ENCODE measurements around the gene CBLC. TPM values are rescaled to one million over a fixed set of nuclear protein-coding genes. Genes with fewer than 3 reads are reported as not detected.

CBLC gene
- total RNA-seq, 1 experiment from 2014 or later, result 25.4 TPM

GRCh38 chr19:44803442-44804428 lies 26.0 kb downstream of the CBLC start:
- ATAC-seq (no peak), DNase-seq (no peak)
- BruUV-seq (replicated peaks), result no TSS peak
- no peaks in the 10 kb centered on the region for H3K79me2 ChIP-seq (ENCODE audit: low read length)
- TF ChIP-seq EZH2 (IDR thresholded peaks at IDR 0.05; ENCODE audit: low read length, unreplicated experiment), result no peak
- TF ChIP-seq EZH2phosphoT487 (IDR thresholded peaks at IDR 0.05; ENCODE audit: borderline replicate concordance, low read length), result no peak
- TF ChIP-seq, protein P1, sequence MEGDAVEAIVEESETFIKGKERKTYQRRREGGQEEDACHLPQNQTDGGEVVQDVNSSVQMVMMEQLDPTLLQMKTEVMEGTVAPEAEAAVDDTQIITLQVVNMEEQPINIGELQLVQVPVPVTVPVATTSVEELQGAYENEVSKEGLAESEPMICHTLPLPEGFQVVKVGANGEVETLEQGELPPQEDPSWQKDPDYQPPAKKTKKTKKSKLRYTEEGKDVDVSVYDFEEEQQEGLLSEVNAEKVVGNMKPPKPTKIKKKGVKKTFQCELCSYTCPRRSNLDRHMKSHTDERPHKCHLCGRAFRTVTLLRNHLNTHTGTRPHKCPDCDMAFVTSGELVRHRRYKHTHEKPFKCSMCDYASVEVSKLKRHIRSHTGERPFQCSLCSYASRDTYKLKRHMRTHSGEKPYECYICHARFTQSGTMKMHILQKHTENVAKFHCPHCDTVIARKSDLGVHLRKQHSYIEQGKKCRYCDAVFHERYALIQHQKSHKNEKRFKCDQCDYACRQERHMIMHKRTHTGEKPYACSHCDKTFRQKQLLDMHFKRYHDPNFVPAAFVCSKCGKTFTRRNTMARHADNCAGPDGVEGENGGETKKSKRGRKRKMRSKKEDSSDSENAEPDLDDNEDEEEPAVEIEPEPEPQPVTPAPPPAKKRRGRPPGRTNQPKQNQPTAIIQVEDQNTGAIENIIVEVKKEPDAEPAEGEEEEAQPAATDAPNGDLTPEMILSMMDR (conservative IDR thresholded peaks at IDR 0.05; ENCODE audit: low read depth, low read length), result no peak
- H3K27ac ChIP-seq (ENCODE audit: low read length), result no peak overlapping the region
- no peak overlapping the region for H2AFZ ChIP-seq (ENCODE audit: low read length)
- intact Hi-C loops (cut with micrococcal nuclease), result no loop called here
- ChIA-PET POLR2A (ENCODE audit: unreplicated experiment) (no interaction called here), CTCF (no interaction called here)
- peaks cover 3% of the 10 kb centered on the region; the same call in 1 of the 2 replicates for H3K36me3 ChIP-seq (ENCODE audit: low read depth, low read length)
- H4K20me1 ChIP-seq (ENCODE audit: low read length), result no peaks in the 10 kb centered on the region
- H3K27me3 ChIP-seq (ENCODE audit: low read length), result no peaks in the 10 kb centered on the region
- H3K9ac ChIP-seq (ENCODE audit: low read length), result no peak overlapping the region
- H3K4me2 ChIP-seq (ENCODE audit: low read length), result no peak overlapping the region
- H3K9me3 ChIP-seq (ENCODE audit: low read length), result no peaks in the 10 kb centered on the region
- peaks cover 23% of the 10 kb centered on the region for H3K4me1 ChIP-seq (ENCODE audit: insufficient read depth, low read length)
- H3F3A ChIP-seq (ENCODE audit: low read length, unreplicated experiment), result no peaks in the 10 kb centered on the region
- H3K4me3 ChIP-seq (ENCODE audit: low read length), result no peak overlapping the region
- no peaks in the 10 kb centered on the region for H3K9me2 ChIP-seq (replicated peaks; ENCODE audit: low read length)

DNA sequence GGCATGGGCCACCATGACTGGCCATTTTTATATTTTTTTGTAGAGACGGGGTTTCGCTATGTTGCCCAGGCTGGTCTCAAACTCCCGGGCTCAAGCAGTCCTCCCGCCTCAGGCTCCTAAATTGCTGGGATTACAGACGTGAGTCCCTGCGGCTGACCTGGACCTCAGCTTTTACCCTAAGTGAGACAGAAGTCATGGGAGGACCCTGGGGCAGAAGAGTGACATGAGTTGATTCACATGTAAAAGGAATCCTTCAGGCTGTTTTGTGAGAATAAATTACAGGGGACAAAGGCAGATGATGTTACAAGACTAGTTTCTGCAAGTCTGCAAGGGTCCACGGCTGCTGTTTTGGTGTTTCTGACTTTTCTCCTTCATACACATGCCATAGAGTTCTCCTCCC lies 28.6 kb downstream of the CBLC start:
- no peak for ATAC-seq
- CTCF ChIA-PET, result interaction anchor here (0.9 to 1.1 kb wide), 2 partner anchors 13 to 22 kb away, joined by 3 to 4 read pairs; no protein-coding TSS in a partner anchor
- H4K20me1 ChIP-seq (ENCODE audit: low read length), result no peaks in the 10 kb centered on the region
- H3K27ac ChIP-seq (ENCODE audit: low read length), result no peak overlapping the region
- H3K79me2 ChIP-seq (ENCODE audit: low read length), result no peaks in the 10 kb centered on the region
- no peak overlapping the region for H2AFZ ChIP-seq (ENCODE audit: low read length)
- H3F3A ChIP-seq (ENCODE audit: low read length, unreplicated experiment), result no peaks in the 10 kb centered on the region
- H3K27me3 ChIP-seq (ENCODE audit: low read length), result no peaks in the 10 kb centered on the region
- H3K36me3 ChIP-seq (ENCODE audit: low read depth, low read length), result no peaks in the 10 kb centered on the region
- POLR2A ChIA-PET (ENCODE audit: unreplicated experiment), result no interaction called here
- H3K4me3 ChIP-seq (ENCODE audit: low read length), result no peak overlapping the region
- no peak for TF ChIP-seq EZH2phosphoT487 (IDR thresholded peaks at IDR 0.05; ENCODE audit: borderline replicate concordance, low read length)
- TF ChIP-seq, protein P1 (conservative IDR thresholded peaks at IDR 0.05; ENCODE audit: low read depth, low read length), result no peak
- TF ChIP-seq EZH2 (IDR thresholded peaks at IDR 0.05; ENCODE audit: low read length, unreplicated experiment), result no peak
- no TSS peak for BruUV-seq (replicated peaks)
- no peaks in the 10 kb centered on the region for H3K9me3 ChIP-seq (ENCODE audit: low read length)
- H3K4me1 ChIP-seq (ENCODE audit: insufficient read depth, low read length), result peaks cover 28% of the 10 kb centered on the region
- H3K4me2 ChIP-seq (ENCODE audit: low read length), result no peak overlapping the region
- no peak for DNase-seq
- intact Hi-C loops (cut with micrococcal nuclease), result loop anchor here (5.0 kb wide), 1 partner anchor 34 kb away; no protein-coding TSS in a partner anchor
- H3K9me2 ChIP-seq (replicated peaks; ENCODE audit: low read length), result no peaks in the 10 kb centered on the region
- H3K9ac ChIP-seq (ENCODE audit: low read length), result no peak overlapping the region
